ENCODE results near the gene NABP2.

DNA sequence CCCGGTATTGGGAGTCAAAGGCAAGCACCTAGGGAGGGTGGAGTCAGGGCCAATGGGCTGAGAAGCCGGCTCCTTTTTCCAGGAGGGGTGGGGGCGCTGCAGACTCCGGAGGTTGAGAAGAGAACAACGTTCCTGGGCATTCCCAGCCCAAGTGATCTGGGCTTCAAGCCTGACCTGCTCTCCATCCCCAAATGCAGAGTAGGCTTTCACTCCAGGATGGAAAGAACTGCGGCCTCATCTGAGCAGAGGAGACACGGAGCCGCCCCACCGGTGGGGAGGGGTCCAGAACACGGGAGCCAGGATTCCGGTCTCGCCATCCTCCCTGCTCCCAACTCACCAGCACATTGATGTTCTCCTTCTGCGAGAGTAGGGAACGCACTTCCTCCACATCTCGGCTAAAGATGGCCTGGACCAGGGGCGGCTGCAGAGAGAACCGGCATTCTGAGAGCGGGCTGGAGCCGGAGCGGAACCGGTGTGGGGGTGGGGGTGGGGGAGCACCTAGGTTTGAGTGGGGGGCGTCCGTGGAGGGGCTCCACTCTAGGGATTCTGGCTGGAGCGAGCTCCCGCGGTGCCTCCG is 33.4 kb downstream of the NABP2 start:
- no peak for TF ChIP-seq POLR2A (IDR thresholded peaks at IDR 0.05)
- TF ChIP-seq, protein P1, sequence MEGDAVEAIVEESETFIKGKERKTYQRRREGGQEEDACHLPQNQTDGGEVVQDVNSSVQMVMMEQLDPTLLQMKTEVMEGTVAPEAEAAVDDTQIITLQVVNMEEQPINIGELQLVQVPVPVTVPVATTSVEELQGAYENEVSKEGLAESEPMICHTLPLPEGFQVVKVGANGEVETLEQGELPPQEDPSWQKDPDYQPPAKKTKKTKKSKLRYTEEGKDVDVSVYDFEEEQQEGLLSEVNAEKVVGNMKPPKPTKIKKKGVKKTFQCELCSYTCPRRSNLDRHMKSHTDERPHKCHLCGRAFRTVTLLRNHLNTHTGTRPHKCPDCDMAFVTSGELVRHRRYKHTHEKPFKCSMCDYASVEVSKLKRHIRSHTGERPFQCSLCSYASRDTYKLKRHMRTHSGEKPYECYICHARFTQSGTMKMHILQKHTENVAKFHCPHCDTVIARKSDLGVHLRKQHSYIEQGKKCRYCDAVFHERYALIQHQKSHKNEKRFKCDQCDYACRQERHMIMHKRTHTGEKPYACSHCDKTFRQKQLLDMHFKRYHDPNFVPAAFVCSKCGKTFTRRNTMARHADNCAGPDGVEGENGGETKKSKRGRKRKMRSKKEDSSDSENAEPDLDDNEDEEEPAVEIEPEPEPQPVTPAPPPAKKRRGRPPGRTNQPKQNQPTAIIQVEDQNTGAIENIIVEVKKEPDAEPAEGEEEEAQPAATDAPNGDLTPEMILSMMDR (IDR thresholded peaks at IDR 0.05): no peak
